Measurements from ENCODE around the gene LRRC51.

The LRRC51 gene

GRCh38 chr11:72080326-72081183 is at the start of gene LRRC51, which contains the start of gene NUMA1:
TSS of gene LRRC51 (plus strand) at chr11:72080850. CDS start at chr11:72089084, 8,234 bp downstream.
TSS of gene NUMA1 (minus strand) at chr11:72080542. CDS start at chr11:72035943, 44,599 bp downstream.
- in situ Hi-C loops (cut with HindIII; ENCODE audit: low pct_ligation_motif_present, low pct_unique_long_range_greater_than_20kb, low sequenced_read_pairs): no loop called here
- DNase-seq: peak; percentile 99

- DNase-seq: no peak
- in situ Hi-C loops (cut with HindIII; ENCODE audit: low pct_ligation_motif_present, low pct_unique_long_range_greater_than_20kb, low sequenced_read_pairs): no loop called here
Observed at GRCh38 chr11:72036687-72037086, 44.0 kb upstream of the LRRC51 start.

- DNase-seq: no peak
- in situ Hi-C loops (cut with HindIII; ENCODE audit: low pct_ligation_motif_present, low pct_unique_long_range_greater_than_20kb, low sequenced_read_pairs): no loop called here
Observed at GRCh38 chr11:72037554-72038311, 42.9 kb upstream of the LRRC51 start.

GRCh38 chr11:72038491-72038890 is 42.2 kb upstream of the LRRC51 start:
- no peak for DNase-seq
- in situ Hi-C loops (cut with HindIII; ENCODE audit: low pct_ligation_motif_present, low pct_unique_long_range_greater_than_20kb, low sequenced_read_pairs): no loop called here

- in situ Hi-C loops (cut with HindIII; ENCODE audit: low pct_ligation_motif_present, low pct_unique_long_range_greater_than_20kb, low sequenced_read_pairs): no loop called here
- DNase-seq: no peak
Observed at GRCh38 chr11:72039031-72039855, 41.4 kb upstream of the LRRC51 start.

- in situ Hi-C loops (cut with HindIII; ENCODE audit: low pct_ligation_motif_present, low pct_unique_long_range_greater_than_20kb, low sequenced_read_pairs): no loop called here
- DNase-seq: no peak
Observed at GRCh38 chr11:72039856-72040401, 40.7 kb upstream of the LRRC51 start.

GRCh38 chr11:72040491-72041363 is 39.9 kb upstream of the LRRC51 start:
- peak; percentile 83 for DNase-seq
- in situ Hi-C loops (cut with HindIII; ENCODE audit: low pct_ligation_motif_present, low pct_unique_long_range_greater_than_20kb, low sequenced_read_pairs): no loop called here

- peak; percentile 67 for DNase-seq
- in situ Hi-C loops (cut with HindIII; ENCODE audit: low pct_ligation_motif_present, low pct_unique_long_range_greater_than_20kb, low sequenced_read_pairs): no loop called here
Observed at GRCh38 chr11:72041364-72042063, 39.1 kb upstream of the LRRC51 start.

GRCh38 chr11:72042064-72042745 is 38.4 kb upstream of the LRRC51 start:
- DNase-seq: no peak

GRCh38 chr11:72045849-72046248 is 34.8 kb upstream of the LRRC51 start:
- in situ Hi-C loops (cut with HindIII; ENCODE audit: low pct_ligation_motif_present, low pct_unique_long_range_greater_than_20kb, low sequenced_read_pairs): no loop called here
- DNase-seq: no peak

More at GRCh38 chr11:72042064-72042745, 38.4 kb upstream of the LRRC51 start:
- in situ Hi-C loops (cut with HindIII; ENCODE audit: low pct_ligation_motif_present, low pct_unique_long_range_greater_than_20kb, low sequenced_read_pairs): no loop called here

- DNase-seq: no peak
- in situ Hi-C loops (cut with HindIII; ENCODE audit: low pct_ligation_motif_present, low pct_unique_long_range_greater_than_20kb, low sequenced_read_pairs): no loop called here
Observed at GRCh38 chr11:72048766-72049460, 31.7 kb upstream of the LRRC51 start.

- in situ Hi-C loops (cut with HindIII; ENCODE audit: low pct_ligation_motif_present, low pct_unique_long_range_greater_than_20kb, low sequenced_read_pairs): no loop called here
- DNase-seq: no peak
Observed at GRCh38 chr11:72058416-72059034, 22.1 kb upstream of the LRRC51 start.

GRCh38 chr11:72061739-72062396 is 18.8 kb upstream of the LRRC51 start:
- in situ Hi-C loops (cut with HindIII; ENCODE audit: low pct_ligation_motif_present, low pct_unique_long_range_greater_than_20kb, low sequenced_read_pairs): no loop called here
- no peak for DNase-seq

- DNase-seq: no peak
- in situ Hi-C loops (cut with HindIII; ENCODE audit: low pct_ligation_motif_present, low pct_unique_long_range_greater_than_20kb, low sequenced_read_pairs): no loop called here
Observed at GRCh38 chr11:72066855-72067254, 13.8 kb upstream of the LRRC51 start.

- in situ Hi-C loops (cut with HindIII; ENCODE audit: low pct_ligation_motif_present, low pct_unique_long_range_greater_than_20kb, low sequenced_read_pairs): no loop called here
- no peak for DNase-seq
Observed at GRCh38 chr11:72067266-72067665, 13.4 kb upstream of the LRRC51 start.

Data from ACHN (cell line).